ENCODE measurements around the gene RHOV.

- TF ChIP-seq CTCF (IDR thresholded peaks at IDR 0.05) (no peak), POLR2A (IDR thresholded peaks at IDR 0.05) (no peak)
Observed at GRCh38 chr15:40892447-40893012, 18.5 kb upstream of the RHOV start.
